ENCODE data around the gene SP140. TPM values are rescaled to one million over a fixed set of nuclear protein-coding genes. Genes with fewer than 3 reads are reported as not detected.

SP140 gene
- total and polyA plus RNA-seq, 7 experiments from 2014 or later: 11.3 to 120 (median 40.6) TPM

- peaks cover 38 to 78% (median 71%) of the 10 kb centered on the region in 7 donors for H3K4me1 Mint-ChIP-seq
- peaks cover 22 to 30% of the 10 kb centered on the region in 2 donors for H3K4me1 ChIP-seq (ENCODE audit: control insufficient read depth in 2 of 2, insufficient read depth in 2 of 2, low read length in 2 of 2)
- H3K27me3 Mint-ChIP-seq: no peaks in the 10 kb centered on the region
- no peaks in the 10 kb centered on the region for H3K27me3 ChIP-seq (ENCODE audit: control insufficient read depth in 2 of 2, insufficient read depth in 2 of 2, low read length in 2 of 2)
- no peak for ATAC-seq
- H3K27ac ChIP-seq (ENCODE audit: low read depth, low read length): no peak overlapping the region
- H3K36me3 ChIP-seq (ENCODE audit: control insufficient read depth in 2 of 3, insufficient read depth in 3 of 3, low read length in 3 of 3): peaks cover 44 to 53% (median 46%) of the 10 kb centered on the region in 3 experiments
- ChIA-PET POLR2A (interaction anchor here (1.0 to 1.6 kb wide), 2 partner anchors 10 to 11 kb away, joined by 3 read pairs; partner anchors contain the start of gene SP140), CTCF (interaction anchor here (0.6 kb wide), 1 partner anchor 199 kb away, joined by 3 read pairs; the partner anchor contains the start of gene SP100)
- H3K4me3 Mint-ChIP-seq: peak overlapping the region in 9 of 10 donors; percentile 21 to 98 (median 31)
- H3K27ac Mint-ChIP-seq: peak overlapping the region in 3 of 9 donors; percentile 10 to 59 (median 36)
- no peak for DNase-seq
- H3K4me3 ChIP-seq (ENCODE audit: low read length): no peak overlapping the region
- no peaks in the 10 kb centered on the region for H3K9me3 ChIP-seq (ENCODE audit: control insufficient read depth in 2 of 3, low read length in 3 of 3)
- H3K36me3 Mint-ChIP-seq: peaks cover 29 to 60% (median 57%) of the 10 kb centered on the region in 5 donors
- intact Hi-C loops (cut with micrococcal nuclease): loop anchor here in 1 of 2 donors (5.0 kb wide), 1 partner anchor 396 kb away; no protein-coding TSS in a partner anchor
- H3K9me3 Mint-ChIP-seq: no peaks in the 10 kb centered on the region
These were observed 9.0 kb upstream of the SP140 start for GRCh38 chr2:230216489-230216888.

GRCh38 chr2:230217424-230217823 is 8.1 kb upstream of the SP140 start:
- POLR2A ChIA-PET: interaction anchor here (0.7 to 3.5 kb wide), 5 partner anchors 9 to 200 kb away, joined by 3 to 32 read pairs (median 5); partner anchors contain the start of gene SP140L
- H3K4me3 ChIP-seq (ENCODE audit: low read length): peak overlapping the region; percentile 95

GRCh38 chr2:230218421-230218820 is 7.1 kb upstream of the SP140 start:
- intact Hi-C loops (cut with micrococcal nuclease): loop anchor here (1.0 to 5.0 kb wide), 7 partner anchors 8 to 504 kb away; partner anchors contain the start of gene SP100 (in 1 of the 2)
- DNase-seq: peak in 7 of 9 donors; percentile 16 to 48 (median 36)

More at GRCh38 chr2:230217424-230217823, 8.1 kb upstream of the SP140 start:
- no peaks in the 10 kb centered on the region for H3K9me3 ChIP-seq (ENCODE audit: control insufficient read depth in 2 of 3, low read length in 3 of 3)
- Mint-ChIP-seq H3K9me3 (no peaks in the 10 kb centered on the region), H3K27ac (peak overlapping the region in 6 of 9 donors; percentile 11 to 99 (median 29)), H3K4me3 (peak overlapping the region; percentile 46 to 100 (median 98)), H3K4me1 (peaks cover 40 to 77% (median 68%) of the 10 kb centered on the region in 7 donors), H3K27me3 (no peaks in the 10 kb centered on the region), H3K36me3 (peaks cover 22 to 54% (median 48%) of the 10 kb centered on the region in 5 donors)
- H3K4me1 ChIP-seq (ENCODE audit: control insufficient read depth in 2 of 2, insufficient read depth in 2 of 2, low read length in 2 of 2): peaks cover 22 to 30% of the 10 kb centered on the region in 2 donors
- no peak for DNase-seq
- CTCF ChIA-PET: interaction anchor here (0.7 to 1.0 kb wide), 2 partner anchors 15 to 73 kb away, joined by 4 to 6 read pairs; no protein-coding TSS in a partner anchor
- H3K27me3 ChIP-seq (ENCODE audit: control insufficient read depth in 2 of 2, insufficient read depth in 2 of 2, low read length in 2 of 2): no peaks in the 10 kb centered on the region
- no peak for ATAC-seq
- intact Hi-C loops (cut with micrococcal nuclease): loop anchor here in 1 of 2 donors (5.0 kb wide), 1 partner anchor 395 kb away; no protein-coding TSS in a partner anchor
- H3K36me3 ChIP-seq (ENCODE audit: control insufficient read depth in 2 of 3, insufficient read depth in 3 of 3, low read length in 3 of 3): peaks cover 39 to 44% (median 41%) of the 10 kb centered on the region in 3 experiments
- H3K27ac ChIP-seq (ENCODE audit: low read depth, low read length): no peak overlapping the region

GRCh38 chr2:230219419-230220331 is 5.9 kb upstream of the SP140 start, which contains the start of gene SP110:
Gene SP110 (minus strand): TSS chr2:230219984. CDS start chr2:230216927, 3,057 bp downstream.
- Histone ChIP-seq H3K4me3 (ENCODE audit: low read length) (peak within 1 kb of the TSS; percentile 95), H3K9me3 (ENCODE audit: control insufficient read depth in 2 of 3, low read length in 3 of 3) (no peaks in the 10 kb centered on the region), H3K27me3 (ENCODE audit: control insufficient read depth in 2 of 2, insufficient read depth in 2 of 2, low read length in 2 of 2) (no peaks in the 10 kb centered on the region), H3K36me3 (ENCODE audit: control insufficient read depth in 2 of 3, insufficient read depth in 3 of 3, low read length in 3 of 3) (peaks cover 17 to 22% (median 20%) of the 10 kb centered on the region in 3 experiments), H3K4me1 (ENCODE audit: control insufficient read depth in 2 of 2, insufficient read depth in 2 of 2, low read length in 2 of 2) (peaks cover 22 to 36% of the 10 kb centered on the region in 2 donors), H3K27ac (ENCODE audit: low read depth, low read length) (peak within 1 kb of the TSS; percentile 83)
- H3K4me3 Mint-ChIP-seq: peak within 1 kb of the TSS; percentile 89 to 100 (median 99)
- peak within 1 kb of the TSS; percentile 94 to 100 (median 99) for H3K27ac Mint-ChIP-seq
- H3K9me3 Mint-ChIP-seq: no peaks in the 10 kb centered on the region
- ChIA-PET POLR2A (interaction anchor here (0.6 to 3.5 kb wide), 21 partner anchors 8 to 424 kb away, joined by 3 to 32 read pairs (median 4); partner anchors contain the start of genes SP100 and SP140L), CTCF (interaction anchor here (1.0 to 1.2 kb wide), 3 partner anchors 9 to 110 kb away, joined by 3 read pairs; no protein-coding TSS in a partner anchor)
- H3K36me3 Mint-ChIP-seq: peaks cover 9 to 42% (median 26%) of the 10 kb centered on the region in 5 donors
- intact Hi-C loops (cut with micrococcal nuclease): loop anchor here (1.0 to 10.0 kb wide), 12 partner anchors 43 to 835 kb away; partner anchors contain the start of genes SP100 (in 2 of the 2), FBXO36 (in 1 of the 2), PSMD1 (in 1 of the 2) and SP140L (in 1 of the 2)
- H3K4me1 Mint-ChIP-seq: peaks cover 44 to 75% (median 67%) of the 10 kb centered on the region in 7 donors
- peak; percentile 38 to 84 (median 81) for DNase-seq
- H3K27me3 Mint-ChIP-seq: no peaks in the 10 kb centered on the region
- peak; percentile 93 for ATAC-seq

More at GRCh38 chr2:230218421-230218820, 7.1 kb upstream of the SP140 start:
- Mint-ChIP-seq H3K4me1 (peaks cover 43 to 74% (median 70%) of the 10 kb centered on the region in 7 donors), H3K36me3 (peaks cover 20 to 49% (median 38%) of the 10 kb centered on the region in 5 donors), H3K4me3 (peak overlapping the region; percentile 89 to 100 (median 99)), H3K27me3 (no peaks in the 10 kb centered on the region), H3K27ac (peak overlapping the region; percentile 45 to 100 (median 90)), H3K9me3 (no peaks in the 10 kb centered on the region)
- peaks cover 22 to 30% of the 10 kb centered on the region in 2 donors for H3K4me1 ChIP-seq (ENCODE audit: control insufficient read depth in 2 of 2, insufficient read depth in 2 of 2, low read length in 2 of 2)
- POLR2A ChIA-PET: interaction anchor here (0.6 to 3.5 kb wide), 12 partner anchors 10 to 426 kb away, joined by 3 to 32 read pairs (median 5); partner anchors contain the start of genes SP100 and SP140L
- CTCF ChIA-PET: no interaction called here
- peaks cover 29 to 34% (median 31%) of the 10 kb centered on the region in 3 experiments for H3K36me3 ChIP-seq (ENCODE audit: control insufficient read depth in 2 of 3, insufficient read depth in 3 of 3, low read length in 3 of 3)
- peak overlapping the region; percentile 95 for H3K4me3 ChIP-seq (ENCODE audit: low read length)
- ATAC-seq: peak; percentile 64
- no peaks in the 10 kb centered on the region for H3K27me3 ChIP-seq (ENCODE audit: control insufficient read depth in 2 of 2, insufficient read depth in 2 of 2, low read length in 2 of 2)
- H3K27ac ChIP-seq (ENCODE audit: low read depth, low read length): peak overlapping the region; percentile 83
- H3K9me3 ChIP-seq (ENCODE audit: control insufficient read depth in 2 of 3, low read length in 3 of 3): no peaks in the 10 kb centered on the region

- ChIA-PET POLR2A (interaction anchor here (0.6 to 3.5 kb wide), 16 partner anchors 8 to 379 kb away, joined by 3 to 32 read pairs (median 5); partner anchors contain the start of genes SP100 and SP140L), CTCF (interaction anchor here (1.2 kb wide), 1 partner anchor 13 kb away, joined by 3 read pairs; no protein-coding TSS in a partner anchor)
- Histone ChIP-seq H3K4me1 (ENCODE audit: control insufficient read depth in 2 of 2, insufficient read depth in 2 of 2, low read length in 2 of 2) (peaks cover 22 to 42% of the 10 kb centered on the region in 2 donors), H3K36me3 (ENCODE audit: control insufficient read depth in 2 of 3, insufficient read depth in 3 of 3, low read length in 3 of 3) (peaks cover 9 to 14% (median 12%) of the 10 kb centered on the region in 3 experiments), H3K27me3 (ENCODE audit: control insufficient read depth in 2 of 2, insufficient read depth in 2 of 2, low read length in 2 of 2) (no peaks in the 10 kb centered on the region), H3K9me3 (ENCODE audit: control insufficient read depth in 2 of 3, low read length in 3 of 3) (no peaks in the 10 kb centered on the region), H3K27ac (ENCODE audit: low read depth, low read length) (peak overlapping the region; percentile 83), H3K4me3 (ENCODE audit: low read length) (peak overlapping the region; percentile 95)
- peaks cover 6 to 38% (median 18%) of the 10 kb centered on the region in 5 donors for H3K36me3 Mint-ChIP-seq
- H3K4me1 Mint-ChIP-seq: peaks cover 47 to 78% (median 67%) of the 10 kb centered on the region in 7 donors
- no peaks in the 10 kb centered on the region for H3K9me3 Mint-ChIP-seq
- no peak for DNase-seq
- H3K4me3 Mint-ChIP-seq: peak overlapping the region; percentile 89 to 100 (median 99)
- intact Hi-C loops (cut with micrococcal nuclease): loop anchor here (1.0 to 10.0 kb wide), 4 partner anchors 42 to 834 kb away; partner anchors contain the start of genes FBXO36 (in 1 of the 2), PSMD1 (in 1 of the 2) and TRIP12 (in 1 of the 2)
- no peaks in the 10 kb centered on the region for H3K27me3 Mint-ChIP-seq
- peak overlapping the region; percentile 94 to 100 (median 99) for H3K27ac Mint-ChIP-seq
- ATAC-seq: no peak
These were observed 5.1 kb upstream of the SP140 start for GRCh38 chr2:230220347-230220969.
